Embryonic facial prominence (tissue), 1 donor: ENCODE data around the gene CHD9.
"Not testable (repeated sequence)": the region's sequence is repeated elsewhere in the genome, so short reads cannot be mapped to it uniquely, and the experiment has no call there.

Experiments
- DNase-seq: peaks from one replicate; pipeline ENCODE4 v3.0.0-alpha.2; 2016; ENCODE audit errors: extremely low spot score

Gene CHD9

DNA sequence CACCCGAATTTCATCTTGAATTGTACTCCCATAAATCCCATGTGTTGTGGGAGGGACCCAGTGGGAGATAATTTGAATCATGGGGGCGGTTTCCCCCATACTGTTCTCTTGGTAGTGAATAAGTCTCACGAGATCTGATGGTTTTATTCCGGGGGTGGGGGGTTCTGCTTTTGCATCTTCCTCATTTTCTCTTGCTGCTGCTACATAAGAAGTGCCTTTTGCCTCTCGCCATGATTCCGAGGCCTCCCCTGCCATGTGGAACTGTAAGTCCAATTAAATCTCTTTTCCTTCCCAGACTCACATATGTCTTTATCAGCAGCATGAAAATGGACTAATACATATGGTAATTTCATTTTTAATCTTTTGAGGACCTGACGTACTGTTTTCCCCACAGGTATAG lies 20.7 kb downstream of the CHD9 start:
- not testable (repeated sequence) for DNase-seq

DNA sequence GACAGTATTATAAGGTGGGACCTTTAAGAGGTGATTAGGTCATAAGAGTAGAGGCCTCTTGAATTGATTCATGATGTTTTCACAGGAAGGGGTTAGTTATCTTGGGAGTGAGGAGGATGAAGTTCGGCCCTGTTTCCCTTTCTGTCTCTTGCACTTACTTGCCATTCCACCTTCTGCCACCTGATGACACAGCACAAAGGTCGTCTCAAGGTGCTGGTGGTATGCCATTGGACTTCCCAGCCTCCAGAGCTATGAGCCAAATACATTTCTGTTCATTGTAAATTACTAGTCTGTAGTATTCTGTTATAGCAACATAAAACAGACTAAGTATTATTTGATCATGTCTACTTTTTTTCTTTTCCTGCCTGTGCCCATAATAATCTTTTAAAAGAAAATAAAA lies 23.5 kb downstream of the CHD9 start:
- no peak for DNase-seq

DNA sequence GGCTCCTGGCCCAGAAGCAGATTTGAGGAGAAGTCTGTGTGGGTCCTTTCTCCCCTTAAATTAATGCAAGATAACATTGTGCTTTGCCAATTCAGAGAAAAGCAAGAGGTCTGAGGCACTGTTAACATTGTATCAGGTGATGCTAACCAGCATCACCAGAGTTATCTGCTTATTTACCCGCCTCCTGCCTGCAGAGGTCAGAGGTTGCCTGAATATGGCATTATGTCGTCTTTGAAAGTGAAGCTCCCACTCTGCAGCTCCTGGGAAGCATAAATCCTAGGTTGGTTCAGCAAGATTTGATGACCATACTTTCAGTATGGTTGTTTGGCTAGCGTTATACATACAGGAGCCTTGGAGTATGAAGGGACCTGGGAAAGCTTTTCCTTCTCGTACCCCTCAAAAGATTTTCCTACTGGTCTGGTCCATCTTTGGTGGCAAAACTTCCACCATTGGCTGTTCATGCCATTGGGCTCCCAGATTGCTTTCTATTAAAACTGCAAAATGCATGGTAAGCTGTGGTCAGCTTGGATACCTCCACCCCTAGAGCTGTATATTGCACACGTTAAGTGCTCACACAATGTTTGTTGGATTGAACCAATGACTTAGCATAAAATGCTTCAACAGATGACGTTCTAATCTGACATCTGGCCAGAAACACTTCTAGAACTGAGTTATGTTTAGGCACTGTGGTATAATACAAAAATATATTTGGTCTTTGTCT lies 24.1 kb downstream of the CHD9 start:
- DNase-seq: no peak

DNA sequence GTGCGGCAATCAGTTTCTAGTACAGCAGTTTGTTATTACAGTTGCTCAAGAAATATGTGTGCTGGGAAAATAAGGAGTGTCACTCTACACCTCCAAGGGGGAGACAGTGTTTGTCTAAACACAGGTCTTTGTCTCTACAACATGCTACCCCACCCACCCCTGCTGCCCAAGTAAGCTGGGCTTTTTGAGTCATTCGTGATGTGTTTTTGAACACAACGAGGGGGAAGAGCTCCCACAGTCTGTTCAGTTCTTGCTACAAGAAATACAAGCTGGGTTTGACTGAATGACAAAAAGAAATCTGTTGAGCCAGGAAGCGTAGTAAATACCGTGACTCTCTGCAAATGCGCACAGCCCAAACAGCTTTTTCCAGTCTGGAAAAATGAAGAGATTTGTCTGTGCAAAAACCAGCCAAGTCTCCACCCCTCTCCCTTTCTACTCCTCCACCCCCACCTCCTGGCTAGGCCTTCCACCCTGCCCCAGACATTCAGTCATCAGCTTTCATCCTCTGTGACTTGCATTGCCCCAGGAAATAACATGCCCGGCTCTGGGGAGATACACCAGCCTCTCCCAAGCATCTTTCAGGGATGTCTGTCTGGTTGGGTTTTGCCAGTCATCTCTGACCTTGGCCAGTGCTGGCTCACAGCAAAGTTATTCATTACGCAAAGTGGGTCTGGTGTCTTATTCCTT lies 25.7 kb downstream of the CHD9 start:
- DNase-seq: peak; percentile 85

DNA sequence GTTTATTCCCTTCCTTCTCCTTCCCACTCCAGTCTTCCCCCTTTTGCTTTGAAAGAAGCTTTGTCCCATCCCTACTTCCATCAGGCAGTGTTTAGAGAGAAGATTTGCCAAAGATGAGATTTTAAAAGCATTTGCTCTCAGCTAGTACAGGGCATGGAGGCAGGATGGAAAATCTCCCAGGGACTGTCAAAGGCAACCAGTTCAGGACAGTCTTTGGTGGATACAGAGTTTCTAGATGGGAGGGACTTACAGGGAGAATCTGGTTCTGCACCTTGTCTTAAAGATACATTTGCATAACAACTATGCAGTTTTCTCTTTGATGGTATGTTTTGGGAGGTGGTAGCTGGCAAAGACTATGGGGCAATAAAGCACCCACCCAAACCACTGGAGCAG lies 26.2 kb downstream of the CHD9 start:
- DNase-seq: no peak

DNA sequence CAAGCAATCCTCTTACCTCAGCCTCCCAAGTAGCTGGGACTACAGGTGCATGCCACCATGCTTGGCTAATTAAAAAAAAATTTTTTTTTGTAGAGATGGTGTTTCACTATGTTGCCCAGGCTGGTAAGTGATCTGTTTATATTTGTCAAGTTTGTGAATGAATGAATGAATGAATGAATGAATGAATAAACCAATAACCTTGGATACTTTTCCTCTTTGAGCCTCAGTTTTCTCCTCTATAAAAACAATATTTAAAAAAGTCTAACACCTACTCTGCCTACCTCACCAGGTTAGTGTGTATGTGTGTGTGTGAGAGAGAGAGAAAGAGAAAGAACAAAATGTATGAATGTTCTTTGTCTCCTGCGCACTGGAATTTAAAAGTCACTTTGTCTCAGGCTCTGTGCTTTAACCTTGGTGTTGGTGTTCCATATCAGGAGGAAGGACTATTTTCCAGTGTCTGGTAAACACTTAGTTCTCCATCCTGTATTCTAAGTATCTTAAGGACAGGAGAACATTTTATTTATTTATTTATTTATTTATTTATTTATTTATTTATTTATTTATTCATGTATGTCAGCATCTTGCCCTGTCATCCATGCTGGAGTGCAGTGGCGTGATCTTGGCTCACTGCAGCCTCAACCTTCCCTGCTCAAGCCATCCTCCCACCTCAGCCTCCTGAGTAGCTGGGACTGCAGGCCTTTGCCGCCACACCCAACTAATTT lies 27.1 kb downstream of the CHD9 start:
- no peak for DNase-seq

DNA sequence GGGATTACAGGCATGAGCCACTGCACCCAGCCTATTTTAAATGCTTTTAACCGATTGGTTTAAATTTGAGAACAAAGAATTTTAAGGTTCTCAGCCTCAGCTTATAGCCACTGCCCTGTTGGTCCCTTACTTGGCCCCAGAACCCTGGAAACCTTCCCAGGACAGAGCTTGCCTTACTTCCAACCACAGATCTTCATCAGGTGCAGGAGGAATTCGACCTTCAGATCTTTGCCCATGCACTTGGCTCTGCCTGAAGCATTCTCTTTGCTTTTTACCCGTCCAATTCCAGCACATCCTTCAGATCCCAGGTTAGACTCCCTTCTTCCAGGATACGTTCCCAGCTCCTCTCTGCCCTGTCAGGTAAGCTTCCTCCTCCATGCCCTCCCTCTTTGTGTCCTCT lies 27.7 kb downstream of the CHD9 start:
- no peak for DNase-seq

DNA sequence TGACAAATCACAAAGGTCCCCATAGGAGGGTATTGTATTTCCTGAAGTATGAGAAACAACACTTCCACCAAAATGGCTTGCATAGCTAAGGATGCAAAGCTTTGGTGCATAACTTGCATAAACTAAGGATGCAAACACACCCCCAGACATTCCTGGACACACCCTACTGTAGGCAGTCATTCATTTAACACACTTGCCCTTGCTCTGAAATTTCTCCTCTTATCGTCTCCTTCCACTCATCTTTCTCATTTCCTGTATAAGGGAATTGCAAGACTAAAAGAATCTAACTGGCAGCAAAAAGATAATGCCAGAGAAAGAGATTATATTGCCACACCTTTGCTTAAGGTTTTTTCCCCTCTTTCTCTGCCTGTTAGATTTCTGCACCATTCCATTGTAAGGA lies 28.3 kb downstream of the CHD9 start:
- no peak for DNase-seq

DNA sequence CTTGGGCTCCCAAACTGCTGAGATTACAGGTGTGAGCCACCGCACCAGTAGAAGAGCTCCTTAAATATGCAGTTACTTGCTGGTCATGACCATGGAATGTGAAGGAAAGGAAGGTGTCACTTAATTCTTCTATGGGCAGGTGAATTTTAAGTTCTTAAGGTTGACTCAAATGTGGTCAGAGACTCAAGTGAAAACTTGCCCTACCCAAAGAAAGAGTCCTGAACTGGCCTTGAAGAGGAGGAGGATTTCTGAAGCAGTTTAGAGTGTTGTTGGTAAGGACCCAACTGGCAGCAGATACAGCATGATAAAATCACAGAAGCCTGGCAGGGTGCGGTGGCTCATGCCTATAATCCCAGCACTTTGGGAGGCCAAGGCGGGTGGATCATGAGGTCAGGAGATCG lies 29.4 kb downstream of the CHD9 start:
- DNase-seq: no peak

DNA sequence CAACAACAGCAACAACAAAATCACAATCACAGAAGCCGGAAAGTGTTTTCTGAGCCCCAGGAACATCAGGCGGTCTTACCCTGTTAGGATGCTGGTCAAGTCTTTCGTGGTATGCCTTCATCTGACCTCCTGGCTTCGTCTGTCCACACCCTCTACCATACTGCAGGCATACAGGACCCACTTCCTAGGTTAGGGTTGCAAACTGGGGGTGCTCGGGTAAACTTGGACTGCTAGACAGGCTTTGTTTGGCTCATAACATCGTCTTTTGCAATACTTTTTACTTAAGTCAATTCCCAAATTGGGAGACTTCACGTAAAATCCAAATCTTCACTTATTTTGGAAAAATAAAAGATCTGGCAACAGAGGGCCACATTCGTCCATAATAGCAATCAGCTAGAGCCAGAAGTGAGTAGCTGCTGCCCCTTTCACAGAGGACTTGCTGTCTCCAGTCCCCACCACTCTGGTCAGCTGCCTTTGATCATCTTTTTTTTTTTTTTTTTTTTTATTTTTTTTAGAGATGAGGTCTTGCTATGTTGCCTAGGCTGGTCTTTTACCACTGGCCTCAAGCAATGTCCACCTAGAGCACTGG lies 30.0 kb downstream of the CHD9 start:
- no peak for DNase-seq

DNA sequence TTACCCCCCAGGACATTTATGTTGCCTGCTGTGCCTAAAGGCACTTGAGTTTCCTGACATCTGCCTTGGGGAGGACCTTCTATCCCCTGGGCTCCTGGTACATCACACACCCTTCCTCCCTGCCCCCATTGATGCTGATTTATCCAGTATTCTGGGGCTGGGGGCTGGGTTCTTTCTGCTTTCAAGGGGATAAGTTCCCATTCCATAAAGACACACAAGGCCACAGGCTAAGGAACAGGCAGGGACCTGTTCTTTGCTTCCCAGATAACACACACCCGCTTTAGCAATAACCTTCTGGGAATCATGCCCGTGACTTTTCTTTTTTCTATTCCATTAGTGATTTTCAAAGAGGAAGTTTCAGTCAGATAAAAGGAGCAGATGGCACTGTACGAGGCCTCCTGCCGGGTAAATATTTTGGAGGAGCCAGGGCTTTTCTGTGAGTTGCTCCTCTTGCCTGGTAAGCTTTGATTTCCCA lies 30.6 kb downstream of the CHD9 start:
- DNase-seq: no peak

DNA sequence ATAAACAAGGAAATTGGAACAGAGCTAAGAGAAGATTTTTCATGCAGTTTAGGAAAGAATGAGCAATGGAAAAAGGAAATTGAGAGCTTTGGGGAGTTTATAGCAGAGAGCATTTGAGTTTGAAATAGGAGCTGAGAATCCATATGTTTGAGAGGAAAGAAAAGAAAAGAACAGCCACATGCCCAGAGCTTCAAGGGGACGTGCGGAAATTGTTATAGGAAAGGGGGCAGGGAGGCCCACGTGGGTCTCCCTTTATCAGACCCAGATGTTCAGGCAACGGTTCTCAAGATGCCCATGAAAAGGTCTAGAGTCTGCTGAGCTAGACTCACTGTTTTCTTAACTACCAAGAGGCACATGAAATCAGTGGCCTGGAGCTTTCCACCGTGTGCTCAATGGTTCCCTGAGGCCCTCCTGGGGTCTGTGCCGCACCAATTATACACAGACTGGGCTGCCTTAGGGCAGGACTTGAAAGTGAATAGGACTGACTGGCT lies 31.2 kb downstream of the CHD9 start:
- peak; percentile 95 for DNase-seq

DNA sequence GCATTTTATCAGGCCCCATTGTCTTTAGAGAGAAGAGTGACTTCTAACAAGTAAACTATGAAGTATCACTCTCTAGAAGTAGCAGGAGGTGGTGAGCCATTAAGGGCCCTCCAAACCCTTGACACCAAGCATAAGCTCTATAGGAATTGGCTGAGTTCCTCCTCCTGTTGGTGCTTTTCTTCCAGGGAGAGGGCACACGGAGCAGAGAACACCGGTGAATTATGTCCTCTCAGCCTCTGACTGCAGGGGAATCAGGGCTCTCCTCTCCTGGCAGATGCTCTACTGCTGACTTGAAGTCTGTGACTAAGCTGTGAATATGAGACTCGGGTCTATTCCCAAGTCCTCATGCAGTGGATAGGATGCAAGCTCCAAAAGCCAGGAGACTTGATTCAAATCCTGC lies 32.3 kb downstream of the CHD9 start:
- DNase-seq: no peak

DNA sequence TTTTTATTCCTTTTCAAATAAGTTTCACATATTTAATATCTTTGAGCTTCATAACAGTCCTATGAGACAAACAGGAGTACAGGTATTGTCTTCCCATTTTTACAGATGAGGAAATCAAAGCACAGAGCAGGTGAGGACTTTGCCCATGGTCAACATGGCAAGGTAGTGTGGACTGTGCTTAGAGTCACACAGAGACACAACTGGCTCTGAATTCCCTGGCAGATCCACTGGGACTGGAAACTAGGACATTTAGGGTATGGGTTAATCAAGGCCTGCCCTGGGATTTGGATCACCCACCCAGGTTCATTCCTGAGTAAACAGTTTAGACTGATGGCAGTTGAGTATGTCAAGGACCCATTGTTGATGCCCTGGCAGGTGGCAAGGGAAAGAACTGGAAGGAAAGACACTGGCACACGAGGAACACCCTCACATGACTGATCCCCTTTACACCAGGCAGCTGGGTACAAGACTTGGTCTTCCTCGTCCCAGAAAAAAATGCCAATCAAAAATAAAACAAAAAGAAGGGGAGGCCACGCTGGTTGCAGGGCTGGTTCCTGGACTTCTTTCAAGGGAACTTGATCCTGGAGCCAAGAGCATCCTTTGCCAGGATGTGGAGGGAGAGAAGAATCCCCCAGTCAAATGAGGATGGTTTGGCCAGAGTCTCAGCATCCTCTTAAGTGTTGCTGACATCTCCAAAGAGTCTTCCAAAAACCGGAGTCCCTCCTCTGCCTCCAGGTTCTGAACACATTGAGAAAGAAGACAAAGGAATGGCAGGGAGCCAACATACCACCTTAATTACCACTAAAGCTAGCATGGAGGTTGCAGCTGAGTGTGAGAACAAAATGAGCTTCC lies 34.9 kb downstream of the CHD9 start:
- DNase-seq: no peak

DNA sequence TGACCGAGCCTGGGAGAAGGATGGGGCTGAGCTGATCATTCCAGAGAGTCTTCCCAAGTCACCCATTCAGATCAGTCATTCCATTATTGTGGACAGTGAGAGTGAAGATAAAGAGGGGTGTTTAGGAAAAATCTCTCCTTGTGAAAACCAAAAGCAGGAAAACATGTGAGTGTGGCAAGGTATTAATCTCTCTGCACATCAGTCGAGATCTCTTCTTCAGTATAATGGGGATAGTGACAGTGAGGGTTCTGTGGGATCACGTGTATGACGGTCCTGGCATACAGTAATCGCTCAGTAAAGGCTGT lies 35.4 kb downstream of the CHD9 start:
- DNase-seq: no peak

DNA sequence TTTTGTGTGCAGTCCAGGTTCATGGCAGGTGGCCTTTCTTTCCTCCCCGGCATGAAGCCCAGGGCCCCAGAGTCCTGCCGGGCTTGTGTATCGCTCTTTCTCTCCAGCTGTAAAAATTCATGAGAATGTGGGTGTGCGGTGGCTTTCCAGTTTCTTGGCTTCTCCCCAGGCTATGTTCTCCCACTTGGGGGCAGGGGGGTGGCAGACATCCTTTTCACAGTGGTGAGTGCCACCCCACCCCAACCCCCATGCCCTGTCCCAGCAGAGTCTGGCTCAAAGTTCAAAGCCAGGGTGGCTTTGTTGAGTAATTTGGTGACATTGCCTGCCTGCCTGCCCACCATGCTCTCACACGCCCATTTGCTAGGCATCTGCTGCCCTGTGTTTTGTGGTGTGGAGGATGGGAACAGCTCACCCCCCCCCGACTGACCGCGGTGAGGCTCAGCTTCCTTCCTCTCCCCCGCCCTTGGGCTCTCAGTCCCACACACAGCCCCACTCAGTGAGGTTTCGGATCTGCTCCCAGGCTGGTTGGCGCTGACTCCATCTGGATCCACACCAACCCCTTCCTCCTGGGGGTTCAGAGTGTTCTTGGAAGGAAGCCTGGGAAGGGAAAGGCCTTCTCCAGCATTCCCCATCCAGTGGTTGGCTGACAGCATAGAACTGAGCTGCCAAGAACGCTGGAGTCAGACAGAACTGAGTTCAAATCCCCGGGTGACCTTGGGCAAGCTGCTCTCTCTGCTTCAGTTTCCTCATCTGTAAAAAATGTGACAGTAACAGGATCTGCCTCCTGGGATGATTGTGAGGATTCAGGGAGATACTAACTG lies 36.0 kb downstream of the CHD9 start:
- DNase-seq: peak; percentile 89

DNA sequence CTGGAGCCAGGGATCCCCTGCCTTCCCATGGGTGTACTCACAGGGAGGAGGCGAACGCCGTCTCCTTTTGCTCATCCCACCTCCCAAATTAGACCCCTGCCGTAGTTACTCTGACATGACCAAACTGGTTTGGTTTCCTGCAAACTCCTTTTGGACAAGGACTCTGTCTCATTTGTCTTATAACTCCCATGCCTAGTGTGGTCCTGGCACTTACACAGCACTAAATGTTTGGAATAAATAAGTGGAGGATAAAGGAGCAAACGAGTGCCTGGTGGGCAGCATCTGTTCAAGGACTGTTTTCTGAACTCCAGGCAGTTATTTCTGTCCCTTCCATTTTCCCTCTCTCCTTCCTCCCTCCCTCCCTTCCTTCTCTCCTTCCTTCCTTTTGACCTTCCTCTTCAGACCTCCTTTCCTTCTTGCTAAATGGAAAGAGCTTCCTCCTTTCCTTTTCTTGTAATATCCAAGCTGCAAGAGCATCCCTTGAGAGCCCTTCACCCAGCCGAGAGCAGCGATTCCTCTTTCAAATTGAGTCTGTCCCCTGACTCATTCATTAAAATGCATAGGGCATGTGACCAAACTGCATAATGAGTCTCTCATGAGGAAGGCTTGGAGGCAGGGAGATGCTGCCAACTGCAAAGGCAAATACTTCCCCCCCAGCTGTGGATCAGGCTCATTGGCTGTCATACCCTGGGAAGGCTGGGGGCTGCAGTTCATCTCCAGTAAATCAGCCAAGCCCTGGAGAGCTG lies 36.8 kb downstream of the CHD9 start:
- peak; percentile 65 for DNase-seq

DNA sequence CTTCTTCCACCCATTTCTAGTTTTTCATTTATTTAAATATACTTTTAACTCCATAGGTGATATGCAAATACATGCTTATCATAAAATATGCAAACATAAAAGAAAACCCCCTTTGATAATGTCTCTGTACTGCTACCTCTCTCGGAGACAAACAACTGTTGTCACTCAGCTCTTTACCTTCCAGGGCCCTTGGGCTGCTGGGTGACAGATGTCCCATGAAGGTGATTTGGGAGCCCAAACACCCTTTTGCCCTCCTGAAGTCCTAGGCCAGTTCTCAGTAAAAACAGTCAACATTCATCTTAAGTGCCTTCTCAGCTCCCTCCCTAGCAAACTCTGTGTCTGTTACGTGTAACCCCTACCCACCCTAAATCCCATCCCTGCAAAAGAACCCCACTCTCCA lies 37.5 kb downstream of the CHD9 start:
- no peak for DNase-seq

DNA sequence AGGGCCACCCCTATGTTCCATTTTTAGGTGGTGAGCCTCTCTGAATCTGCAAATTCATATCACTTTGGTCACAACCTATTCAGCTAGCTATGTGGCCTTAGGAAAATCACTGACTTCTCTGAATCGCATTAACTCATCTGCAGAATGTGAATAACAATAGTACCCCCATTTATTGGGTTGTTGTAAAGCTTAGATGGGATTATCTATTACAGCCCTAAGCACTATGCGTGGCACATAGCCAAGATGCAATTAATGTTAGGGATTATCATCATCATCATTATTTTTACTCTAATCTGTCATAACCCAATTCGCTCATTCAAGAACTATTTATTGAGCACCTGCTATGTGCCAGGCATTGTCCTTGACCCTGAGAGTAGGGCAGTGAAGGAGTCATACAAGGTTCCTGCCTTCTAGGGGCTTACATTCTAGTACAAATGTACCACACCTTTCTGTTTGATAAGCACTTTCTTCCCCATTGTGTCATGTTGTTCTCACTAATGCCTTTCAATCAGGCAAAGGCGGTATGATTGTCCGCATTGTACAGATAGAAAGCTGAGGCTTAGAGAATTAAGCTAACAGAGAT lies 38.5 kb downstream of the CHD9 start:
- DNase-seq: no peak
